HG03469 (cell line): ENCODE measurements around the gene PARD3B.
"Not testable (repeated sequence)": the region's sequence is repeated elsewhere in the genome, so short reads cannot be mapped to it uniquely, and the experiment has no call there.

Experiments
- ATAC-seq: cut with Tn5 transposase; IDR thresholded peaks from one replicate; pipeline ENCODE4 v1.9.1; 2021; ENCODE audit warnings: mild to moderate bottlenecking, moderate library complexity, moderate number of reproducible peaks; ENCODE audit not compliant: unreplicated experiment

Gene PARD3B

DNA sequence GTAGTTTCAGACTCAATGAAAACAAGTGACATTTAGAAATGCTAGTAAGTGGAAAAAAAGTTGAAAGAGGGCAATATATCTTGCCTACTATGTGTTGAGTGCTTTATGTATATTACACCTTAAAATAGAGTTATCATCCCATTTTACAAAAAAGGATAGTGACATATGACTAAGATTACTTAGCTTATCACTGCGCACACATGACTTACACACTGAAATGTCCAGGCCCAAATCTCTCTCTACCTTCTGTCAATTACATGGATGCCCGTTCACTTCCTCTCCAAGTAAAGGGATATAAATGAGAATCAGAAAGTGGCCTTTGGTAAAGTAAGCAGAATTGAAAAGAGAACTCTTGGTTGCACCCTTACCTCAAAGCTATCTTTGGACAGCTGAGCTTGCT, 3.6 kb upstream of the PARD3B start:
- no peak for ATAC-seq

DNA sequence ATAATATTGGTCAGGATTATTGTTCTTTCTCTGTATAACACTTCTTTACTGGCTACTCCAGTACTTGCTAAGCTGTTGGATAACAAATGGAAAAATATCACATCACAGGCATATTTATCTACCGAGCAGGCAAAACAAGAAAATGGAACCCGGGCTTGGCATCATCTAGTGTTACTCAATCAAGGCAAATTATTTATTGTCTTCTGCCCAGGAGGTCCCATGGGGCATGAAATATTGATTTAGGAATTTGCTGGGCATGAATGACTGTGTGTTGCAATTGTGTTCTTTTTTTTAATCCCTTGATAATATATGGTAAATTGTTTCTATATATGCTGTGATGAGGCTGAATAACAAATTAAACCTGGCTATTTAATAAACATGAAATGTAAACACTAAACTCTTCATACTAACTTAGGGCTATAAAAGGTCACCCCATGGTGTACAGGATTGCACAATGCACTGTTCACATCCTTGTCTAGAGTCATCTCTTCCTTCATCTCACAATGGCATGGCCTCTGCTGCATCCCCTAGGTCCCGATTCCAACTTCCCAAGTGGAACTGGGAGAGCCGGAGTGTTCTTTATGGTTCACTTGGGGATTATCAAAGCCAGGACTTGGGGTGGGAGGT, 2.2 kb upstream of the PARD3B start:
- ATAC-seq = no peak

DNA sequence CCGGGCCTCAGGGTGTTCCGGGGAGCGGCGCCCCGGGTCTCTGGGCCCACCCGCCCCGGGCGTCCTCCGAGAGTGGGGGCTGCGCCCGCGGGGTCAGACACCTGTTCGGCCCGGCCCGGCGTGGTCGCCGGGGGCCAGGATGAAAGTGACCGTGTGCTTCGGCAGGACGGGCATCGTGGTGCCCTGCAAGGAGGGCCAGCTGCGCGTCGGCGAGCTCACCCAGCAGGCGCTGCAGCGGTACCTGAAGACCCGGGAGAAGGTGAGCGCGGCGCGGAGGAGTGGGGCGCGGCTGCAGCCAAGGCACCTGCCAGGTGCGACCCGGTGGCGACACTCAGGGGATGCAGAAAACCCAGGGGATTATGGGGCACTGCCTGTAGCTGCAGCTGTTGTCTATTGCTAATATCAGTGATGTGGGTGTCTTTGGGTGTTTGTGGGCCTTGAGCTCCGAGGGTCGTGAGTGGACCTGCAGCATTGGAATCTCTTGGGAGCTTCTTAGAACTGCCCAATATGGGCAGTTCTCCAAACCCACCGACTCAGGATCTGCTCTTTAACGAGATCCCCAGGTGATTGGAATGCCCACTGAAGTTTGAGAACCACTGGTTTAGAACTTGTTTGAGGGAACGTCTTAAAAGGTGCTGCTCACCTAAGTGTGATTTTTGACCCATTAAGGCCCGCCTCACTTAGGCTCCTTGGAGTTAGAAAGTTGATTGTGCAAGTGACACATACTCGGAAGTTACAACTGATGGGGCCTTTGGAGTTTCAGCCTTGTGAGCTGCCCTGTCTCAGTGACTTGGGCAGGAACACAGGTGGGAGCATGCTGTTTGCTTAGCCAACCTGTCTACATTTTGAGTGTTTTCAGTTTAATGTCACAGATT, 823 bp downstream of the PARD3B start:
- ATAC-seq = peak; percentile 7

DNA sequence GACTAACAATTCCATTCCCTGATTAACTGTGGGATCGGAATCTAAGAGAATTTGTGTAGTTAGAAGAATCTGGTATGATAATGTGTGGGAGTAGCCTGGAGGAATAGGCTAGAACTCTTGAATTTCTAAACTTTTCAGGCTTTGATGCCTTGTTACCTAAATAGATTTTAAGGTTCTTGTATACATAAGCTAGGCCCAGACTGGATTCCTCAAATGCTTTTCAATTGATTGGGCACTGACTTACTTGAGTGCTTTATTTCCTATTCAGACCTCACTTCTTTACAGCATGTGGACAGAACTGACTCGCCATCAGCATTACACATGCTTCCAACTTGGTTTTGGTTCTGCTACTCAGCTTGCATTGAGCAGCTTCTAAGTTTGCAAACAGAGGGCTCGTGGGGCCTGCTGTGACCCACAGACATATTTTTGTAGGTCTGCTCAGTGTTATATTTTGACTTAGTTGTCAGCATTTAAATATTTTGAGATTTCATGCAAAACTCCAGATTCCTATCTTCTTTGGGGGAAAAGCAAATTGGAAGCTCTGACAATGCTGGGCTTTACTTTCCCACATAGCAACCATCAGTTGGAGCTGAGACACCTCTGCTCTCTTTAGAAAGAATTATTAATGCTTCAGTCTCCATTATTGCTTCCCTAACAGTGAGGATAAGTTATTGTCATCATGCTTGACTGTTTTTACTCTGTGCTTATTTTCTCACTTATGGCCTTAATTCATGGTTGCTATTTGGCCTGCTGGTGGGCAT, 5.7 kb downstream of the PARD3B start:
- ATAC-seq = no peak

DNA sequence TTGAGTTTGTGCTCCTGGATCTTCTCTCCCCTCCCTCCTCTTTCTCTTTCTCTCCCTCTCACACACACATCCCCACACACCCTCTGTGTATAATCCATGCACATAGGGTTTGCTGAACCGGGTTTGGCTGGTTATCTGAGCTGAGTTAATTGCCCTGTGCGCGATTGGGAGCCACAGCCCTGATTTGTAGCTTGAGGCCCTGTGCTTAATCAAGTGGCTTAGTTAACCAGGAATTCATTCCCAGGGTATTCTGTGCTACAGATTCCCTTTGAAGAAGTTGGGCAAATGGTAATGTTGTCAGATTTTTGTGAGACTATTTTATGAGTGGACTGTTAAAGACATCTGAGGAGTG, 6.2 kb downstream of the PARD3B start:
- no peak for ATAC-seq

DNA sequence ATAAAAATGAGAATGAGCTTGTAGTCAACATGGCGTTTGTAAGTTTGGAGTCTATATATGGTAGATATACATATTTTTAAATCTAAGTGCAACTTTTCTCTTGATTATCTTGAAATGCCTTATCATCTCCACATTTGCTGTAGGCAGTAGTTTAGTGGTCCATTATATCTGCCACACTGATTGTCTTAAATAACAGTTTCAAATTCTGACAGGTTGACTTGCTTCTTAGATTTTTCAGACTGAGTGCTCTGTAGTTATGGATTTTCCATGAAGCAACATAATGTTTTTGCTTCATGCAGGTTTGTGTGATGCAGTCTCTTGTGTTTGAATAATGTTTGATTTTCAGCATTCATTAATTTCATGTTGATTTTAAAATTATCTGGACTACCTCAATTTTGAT, 12.3 kb downstream of the PARD3B start:
- no peak for ATAC-seq

DNA sequence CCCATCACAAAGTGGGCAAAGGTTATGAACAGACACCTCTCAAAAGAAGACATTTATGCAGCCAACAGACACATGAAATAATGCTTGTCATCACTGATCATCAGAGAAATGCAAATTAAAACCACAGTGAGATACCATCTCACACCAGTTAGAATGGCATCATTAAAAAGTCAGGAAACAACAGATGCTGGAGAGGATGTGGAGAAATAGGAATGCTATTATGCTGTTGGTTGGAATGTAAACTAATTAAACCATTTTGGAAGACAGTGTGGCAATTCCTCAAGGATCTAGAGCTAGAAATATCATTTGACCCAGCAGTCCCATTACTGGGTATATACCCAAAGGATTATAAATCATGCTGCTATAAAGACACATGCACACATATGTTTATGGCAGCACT, 14.1 kb downstream of the PARD3B start:
- not testable (repeated sequence) for ATAC-seq

DNA sequence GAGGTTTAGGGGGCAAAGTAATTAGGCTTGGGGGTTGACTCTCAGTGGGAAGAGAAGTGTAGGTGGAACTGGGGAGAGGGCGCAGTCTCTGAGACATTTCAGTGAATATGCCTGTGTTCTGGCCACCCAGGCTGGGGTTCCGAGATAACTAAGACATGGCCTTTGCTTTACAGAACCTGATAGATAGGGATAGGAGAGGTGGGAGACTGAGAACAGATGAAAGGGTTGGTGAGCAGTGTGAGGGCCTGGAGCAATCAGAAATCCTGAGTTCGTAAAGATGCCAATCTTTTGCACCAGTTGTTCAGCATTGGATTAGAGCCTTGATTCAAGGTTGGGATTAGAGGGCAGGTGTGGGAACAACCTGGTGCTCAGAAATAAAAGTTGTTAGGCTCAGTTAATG, 15.6 kb downstream of the PARD3B start:
- ATAC-seq = no peak

DNA sequence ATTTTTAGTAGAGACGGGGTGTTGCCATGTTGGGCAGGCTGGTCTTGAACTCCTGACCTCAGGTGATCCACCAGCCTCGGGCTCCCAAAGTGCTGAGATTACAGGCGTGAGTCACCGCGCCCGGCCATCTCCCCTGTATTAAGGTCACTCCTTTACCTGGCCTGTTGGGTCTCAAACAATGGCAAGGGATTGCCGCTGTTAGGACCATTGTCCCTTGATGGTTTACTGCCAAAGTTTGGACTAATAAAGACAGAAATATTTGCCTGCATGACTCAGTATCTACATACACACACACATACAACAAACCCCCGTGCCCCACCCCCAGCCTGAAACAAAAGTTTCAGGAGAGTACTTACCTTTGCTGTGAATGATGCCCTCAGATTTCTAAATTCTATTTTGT, 16.5 kb downstream of the PARD3B start:
- no peak for ATAC-seq

DNA sequence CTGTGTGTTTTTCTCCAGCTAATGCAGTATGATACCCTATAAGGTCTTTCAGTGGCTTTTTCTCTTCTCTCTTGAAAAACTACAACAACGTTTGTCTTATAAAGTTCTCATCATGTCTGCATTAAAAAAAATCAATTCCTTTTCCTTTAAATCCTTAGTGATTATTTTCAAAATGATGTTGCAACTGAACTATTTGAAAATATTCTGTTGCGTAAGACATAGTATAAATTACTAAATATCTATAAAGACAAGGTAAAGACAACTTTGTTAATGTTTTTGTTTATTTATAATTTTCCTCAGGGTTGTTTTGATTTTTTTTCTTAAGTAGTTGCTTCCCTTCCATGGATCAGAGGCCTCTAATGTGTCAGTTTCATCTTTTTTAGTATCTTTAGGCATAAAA, 21.2 kb downstream of the PARD3B start:
- ATAC-seq = no peak

DNA sequence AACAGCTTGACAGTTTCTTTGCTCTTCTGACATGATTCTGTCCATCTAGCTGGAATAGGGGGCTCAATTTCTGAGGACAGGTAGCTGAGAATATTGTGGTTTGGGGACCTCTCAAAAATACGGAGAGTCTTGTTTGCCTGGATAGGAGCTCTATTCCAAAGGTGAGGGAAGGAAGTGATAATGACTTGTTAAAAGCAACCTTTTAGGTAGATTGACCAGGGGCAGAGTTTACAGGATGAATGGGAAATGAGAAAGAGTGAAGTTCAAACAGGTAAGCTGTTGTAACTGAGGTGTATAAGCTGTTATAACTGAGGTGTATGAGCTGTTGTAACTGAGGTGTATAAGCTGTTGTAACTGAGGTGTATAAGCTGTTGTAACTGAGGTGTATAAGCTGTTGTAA, 25.1 kb downstream of the PARD3B start:
- no peak for ATAC-seq

DNA sequence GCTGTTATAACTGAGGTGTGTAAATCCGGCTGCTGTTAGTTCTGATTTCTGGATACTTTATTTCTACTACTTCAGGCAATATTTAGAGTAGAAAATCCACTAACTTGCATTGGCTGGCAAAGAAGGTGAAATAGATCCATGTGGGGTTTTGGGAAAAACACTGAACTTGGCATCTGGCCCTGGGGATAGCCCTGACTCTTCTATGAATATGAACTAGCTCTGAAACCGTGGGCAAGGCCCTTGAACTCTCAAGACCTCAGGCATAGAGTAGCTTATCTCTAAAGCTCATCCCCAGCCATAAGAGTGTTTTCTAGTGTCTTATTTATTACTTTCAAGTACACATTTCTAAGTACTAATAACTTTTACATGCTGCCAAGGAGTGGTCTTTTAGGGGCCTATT, 25.8 kb downstream of the PARD3B start:
- ATAC-seq = no peak

DNA sequence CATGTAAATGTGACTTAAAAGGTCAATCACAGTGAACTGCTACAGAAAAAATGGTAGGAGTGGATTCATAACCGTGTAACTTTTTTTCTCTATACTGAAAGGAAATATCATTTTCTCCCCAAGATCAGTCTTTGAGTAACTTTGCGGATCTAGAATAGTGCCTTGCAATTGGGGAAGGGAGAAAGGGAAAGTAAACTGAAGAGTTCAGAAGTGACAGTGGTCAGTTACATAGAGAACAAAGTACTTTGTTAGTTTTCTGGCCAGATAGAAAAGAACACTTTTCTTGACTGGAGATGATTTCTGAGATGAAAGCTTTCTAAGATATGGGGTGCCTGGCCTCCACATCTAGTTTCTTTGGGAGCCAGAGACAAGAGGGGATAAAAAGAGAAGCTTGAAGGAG, 26.6 kb downstream of the PARD3B start:
- ATAC-seq = no peak

DNA sequence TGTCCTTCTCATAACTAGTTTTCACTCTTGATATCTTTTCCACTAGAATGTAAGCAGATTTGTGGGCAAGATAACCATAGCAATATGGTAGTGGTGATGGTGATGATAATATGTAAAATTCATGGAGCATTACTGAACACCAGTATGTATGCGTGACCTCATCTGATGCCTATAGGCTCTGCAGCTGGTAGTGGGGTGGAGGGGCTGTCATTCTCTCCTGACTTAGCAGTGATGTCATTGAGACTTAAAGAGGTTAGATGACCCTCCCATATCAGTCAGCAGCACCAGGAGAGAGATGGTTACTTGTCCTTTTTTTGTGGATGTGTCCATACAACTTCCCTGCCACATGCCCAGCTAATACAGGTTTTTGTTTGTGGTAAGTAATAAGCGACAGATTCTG, 27.9 kb downstream of the PARD3B start:
- no peak for ATAC-seq

DNA sequence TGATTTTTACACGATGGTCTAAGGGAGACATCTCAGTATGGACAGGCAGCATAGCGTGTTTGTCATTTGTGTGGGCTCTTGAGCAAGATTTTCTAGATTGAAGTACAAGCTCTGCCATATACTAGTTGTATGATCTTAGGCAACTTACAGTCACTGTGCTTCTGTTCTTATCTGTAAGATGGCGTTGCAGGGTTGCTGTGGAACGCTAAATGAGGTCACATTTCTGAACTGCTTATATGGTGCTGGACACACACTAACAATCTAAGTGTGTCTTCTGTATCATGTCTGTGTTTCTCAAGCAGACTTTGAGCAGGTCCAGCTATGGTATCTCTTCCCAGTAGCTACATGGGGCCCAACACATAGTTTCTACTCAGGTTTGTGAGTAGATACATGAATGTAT, 29.2 kb downstream of the PARD3B start:
- ATAC-seq = no peak

DNA sequence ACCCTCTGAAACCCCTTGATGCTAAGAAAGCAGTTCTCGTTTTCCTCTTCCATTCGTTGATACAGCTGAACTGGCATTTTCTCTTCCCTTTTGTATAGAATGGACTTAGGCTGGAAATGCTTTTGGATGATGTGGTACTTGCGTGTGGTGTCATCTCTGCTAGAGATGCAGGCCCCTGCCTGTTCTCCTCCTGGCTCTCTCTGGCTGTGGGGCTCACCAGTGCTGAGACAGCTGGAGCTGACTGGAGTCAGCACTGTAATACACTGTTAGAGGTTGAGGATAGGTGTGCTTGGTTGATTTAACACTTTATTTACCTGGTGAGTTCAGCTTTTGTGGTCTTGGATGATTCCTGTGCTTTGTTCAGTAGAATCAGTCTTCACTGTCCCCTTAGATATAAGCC, 30.2 kb downstream of the PARD3B start:
- ATAC-seq = no peak

DNA sequence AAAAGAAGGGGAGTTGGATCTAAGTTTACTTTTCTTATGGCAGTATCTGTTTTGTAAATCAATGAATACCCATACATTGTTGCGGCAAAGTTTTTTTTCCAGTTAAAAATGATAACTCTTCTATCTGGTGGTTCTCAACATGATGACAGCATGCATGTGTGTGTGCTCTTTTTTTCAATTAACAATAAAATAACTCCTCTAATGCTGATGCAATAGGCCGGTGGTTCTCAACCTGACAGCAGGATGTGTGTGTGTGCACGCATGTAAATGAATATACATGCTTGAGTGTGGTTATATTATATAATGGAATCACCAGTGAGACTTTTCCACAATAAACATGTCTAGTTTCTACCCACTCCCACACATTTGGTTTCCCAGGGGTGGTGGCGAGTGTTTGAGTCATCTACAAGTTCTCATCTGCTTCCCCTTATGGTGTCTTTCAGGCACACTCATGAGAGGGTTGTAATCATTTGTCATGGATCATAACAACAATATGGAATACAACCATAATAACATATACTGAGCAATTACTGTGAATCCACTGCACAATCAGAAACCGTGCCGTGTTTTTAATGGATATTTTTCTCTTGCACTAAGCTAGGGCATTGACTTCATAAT, 31.2 kb downstream of the PARD3B start:
- ATAC-seq = no peak

DNA sequence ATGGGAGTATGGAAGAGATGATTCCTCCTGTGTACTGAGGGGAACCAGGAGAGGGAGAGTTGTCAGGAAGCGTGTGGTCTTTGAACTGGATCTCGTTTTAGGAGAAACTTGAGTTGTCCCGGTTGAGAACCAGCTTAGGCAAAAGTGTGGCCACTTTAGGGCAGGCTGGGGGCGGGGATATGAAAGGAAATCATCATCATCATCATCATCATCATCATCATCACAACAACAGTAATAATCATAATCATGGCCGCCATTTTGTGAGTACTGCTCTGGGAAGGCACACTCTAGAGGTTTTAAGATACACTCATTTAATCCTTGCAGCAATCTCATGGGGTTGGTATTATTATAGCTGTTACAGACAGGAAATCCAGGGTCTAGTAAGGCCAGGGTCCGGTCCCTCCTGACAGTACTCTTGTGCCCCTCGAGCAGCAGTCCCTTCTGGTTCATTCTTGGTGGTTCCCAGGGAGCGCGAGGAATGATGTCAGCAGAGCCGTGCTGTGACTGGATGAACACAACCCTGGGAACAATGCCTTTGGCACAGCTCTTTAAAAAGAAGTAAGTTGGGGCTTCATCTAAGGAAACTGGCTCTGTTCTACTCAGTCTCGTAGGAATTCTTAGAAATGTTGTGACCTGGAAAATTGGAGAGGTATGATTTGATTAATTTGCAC, 33.8 kb downstream of the PARD3B start:
- ATAC-seq = no peak

DNA sequence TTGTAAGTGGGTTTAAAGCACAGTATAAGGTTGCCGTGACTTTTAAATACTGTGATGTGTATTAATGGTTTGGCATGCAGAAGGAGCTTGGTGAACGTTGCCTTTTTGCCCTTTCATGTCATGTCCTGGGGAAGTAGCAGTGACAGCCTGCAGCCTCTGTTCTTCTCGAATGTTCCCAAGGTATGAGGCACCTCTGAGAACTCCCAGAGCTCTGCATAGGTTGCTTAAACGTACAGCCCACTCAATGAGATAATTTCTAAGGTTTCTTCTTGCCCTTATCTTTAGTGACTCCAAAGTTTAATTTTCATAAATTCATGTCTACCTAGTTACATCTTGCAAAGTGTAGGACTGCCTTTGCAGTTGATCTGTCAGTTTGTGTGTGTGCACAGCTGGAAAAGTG, 36.7 kb downstream of the PARD3B start:
- no peak for ATAC-seq

DNA sequence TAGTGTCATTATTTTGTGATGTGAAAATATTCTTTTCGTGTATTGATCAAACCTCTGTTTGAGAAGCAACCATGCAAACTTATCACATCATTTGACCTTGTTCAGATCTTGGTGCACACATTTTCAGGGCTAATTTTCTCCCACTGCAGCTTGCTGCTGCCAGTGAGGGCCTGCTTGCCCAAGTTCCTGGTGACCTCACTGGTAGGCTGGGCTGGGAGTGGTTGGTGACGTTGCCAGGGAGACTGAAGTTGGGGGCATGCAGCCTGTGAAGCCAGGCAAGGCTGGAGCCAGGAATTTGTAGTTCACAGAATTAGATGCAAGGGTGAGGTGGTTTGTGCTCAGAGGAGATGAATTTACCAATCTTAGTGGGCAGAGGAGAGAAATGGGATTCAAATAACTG, 38.5 kb downstream of the PARD3B start:
- ATAC-seq = no peak

DNA sequence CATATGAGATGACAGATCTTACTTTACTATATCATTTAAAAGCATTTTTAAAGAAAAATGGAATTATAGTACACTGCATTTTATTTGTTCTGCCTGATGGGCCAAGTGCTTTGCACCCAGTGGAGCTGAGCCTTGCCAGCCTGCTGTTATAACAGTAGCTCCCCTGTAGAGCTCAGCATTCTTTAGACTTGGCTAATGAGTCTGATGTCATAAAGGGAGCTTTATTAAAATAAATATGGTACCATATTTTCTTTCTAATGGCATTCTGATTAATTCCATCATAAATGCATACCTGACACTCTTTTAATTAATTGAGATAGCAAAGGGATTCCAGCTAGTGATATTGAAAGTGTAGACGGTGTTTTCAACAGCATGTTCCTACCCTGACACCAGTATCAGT, 40.7 kb downstream of the PARD3B start:
- ATAC-seq = no peak
